HG03442 (cell line): ENCODE results near the gene PPP5C.
"Not testable (repeated sequence)": the region's sequence is repeated elsewhere in the genome, so short reads cannot be mapped to it uniquely, and the experiment has no call there.

Experiments used
- ATAC-seq: cut with Tn5 transposase; IDR thresholded peaks from one replicate; pipeline ENCODE4 v1.9.1; 2021; ENCODE audit warnings: mild to moderate bottlenecking, moderate library complexity; ENCODE audit not compliant: unreplicated experiment

PPP5C gene

GRCh38 chr19:46384396-46384795, 37.5 kb downstream of the PPP5C start:
- ATAC-seq = no peak

- no peak for ATAC-seq
These were observed 38.7 kb downstream of the PPP5C start for GRCh38 chr19:46385636-46386035.

DNA sequence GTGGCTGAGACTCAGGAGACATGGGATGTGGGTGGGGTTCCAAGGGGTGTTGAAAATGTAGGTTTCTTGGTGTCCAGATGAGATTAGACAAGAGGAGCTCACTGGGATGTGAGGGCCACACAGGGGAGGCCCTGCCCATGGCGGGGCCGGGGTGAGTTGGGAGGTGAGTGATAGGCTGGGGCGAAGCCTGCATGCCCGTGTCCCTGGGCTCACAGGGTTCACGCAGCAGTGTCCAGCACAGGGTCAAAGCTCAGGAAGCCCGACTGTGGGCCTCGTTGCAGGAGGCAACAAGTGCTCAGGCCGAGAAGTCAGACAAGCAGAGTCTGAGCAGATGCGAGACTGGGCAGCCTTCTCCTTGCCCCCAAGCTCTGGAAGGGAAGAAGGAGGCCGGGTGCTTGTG, 39.3 kb downstream of the PPP5C start:
- no peak for ATAC-seq

GRCh38 chr19:46386996-46387712, 40.3 kb downstream of the PPP5C start:
- no peak for ATAC-seq

GRCh38 chr19:46387713-46388130, 40.8 kb downstream of the PPP5C start:
- ATAC-seq = no peak

DNA sequence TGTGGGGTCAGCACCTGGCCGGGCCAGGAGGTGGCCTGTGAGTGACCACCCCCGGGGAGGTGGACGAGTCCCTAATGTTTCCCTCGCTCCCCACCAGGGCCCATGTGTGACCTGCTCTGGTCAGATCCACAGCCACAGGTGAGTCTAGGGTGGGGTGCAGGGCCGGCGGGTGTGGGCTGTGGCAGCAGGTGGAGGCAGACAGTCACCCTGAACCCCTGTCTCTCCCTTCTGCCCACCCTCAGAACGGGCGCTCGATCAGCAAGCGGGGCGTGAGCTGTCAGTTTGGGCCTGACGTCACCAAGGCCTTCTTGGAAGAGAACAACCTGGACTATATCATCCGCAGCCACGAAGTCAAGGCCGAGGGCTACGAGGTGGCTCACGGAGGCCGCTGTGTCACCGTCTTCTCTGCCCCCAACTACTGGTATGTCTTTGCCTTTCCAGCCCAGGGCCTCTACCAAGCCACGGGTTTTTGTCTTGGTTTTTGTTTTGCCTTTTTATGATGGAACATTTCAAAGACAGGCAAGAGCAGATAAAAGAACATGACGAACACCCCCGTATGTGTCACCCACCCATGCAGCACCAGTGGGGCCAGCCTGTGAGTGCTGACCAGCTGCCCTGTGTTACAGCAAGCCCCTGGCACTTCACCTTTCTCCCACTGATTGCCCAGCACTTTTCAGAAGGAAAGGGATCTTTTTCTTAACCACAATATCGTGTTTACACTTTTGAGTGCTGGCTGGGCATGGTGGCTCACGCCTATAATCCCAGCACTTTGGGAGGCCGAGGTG, 41.6 kb downstream of the PPP5C start:
- ATAC-seq = no peak

GRCh38 chr19:46390121-46390858, 43.4 kb downstream of the PPP5C start:
- no peak for ATAC-seq

DNA sequence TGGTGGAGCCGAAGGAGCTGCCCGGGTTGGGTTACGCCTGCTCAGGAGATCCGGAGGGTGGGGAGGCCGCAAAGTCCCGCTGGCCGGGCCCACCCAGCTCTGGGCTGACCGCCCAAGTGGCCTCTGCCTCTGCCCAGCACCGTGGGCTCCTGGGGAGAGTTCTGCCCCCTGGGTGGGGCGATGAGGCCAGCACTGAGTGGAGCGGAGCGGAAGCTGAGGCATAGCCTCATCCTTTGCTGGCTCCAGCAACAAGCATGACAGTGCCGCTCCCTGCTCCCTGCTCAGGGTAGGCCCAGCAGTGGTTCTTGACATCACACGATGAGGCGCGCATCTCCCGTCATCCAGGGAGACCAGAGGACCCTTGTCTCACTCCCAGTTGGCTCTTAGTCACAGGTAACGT, 44.0 kb downstream of the PPP5C start:
- ATAC-seq = no peak

- no peak for ATAC-seq
These were observed 44.7 kb downstream of the PPP5C start for GRCh38 chr19:46391296-46392251.

DNA sequence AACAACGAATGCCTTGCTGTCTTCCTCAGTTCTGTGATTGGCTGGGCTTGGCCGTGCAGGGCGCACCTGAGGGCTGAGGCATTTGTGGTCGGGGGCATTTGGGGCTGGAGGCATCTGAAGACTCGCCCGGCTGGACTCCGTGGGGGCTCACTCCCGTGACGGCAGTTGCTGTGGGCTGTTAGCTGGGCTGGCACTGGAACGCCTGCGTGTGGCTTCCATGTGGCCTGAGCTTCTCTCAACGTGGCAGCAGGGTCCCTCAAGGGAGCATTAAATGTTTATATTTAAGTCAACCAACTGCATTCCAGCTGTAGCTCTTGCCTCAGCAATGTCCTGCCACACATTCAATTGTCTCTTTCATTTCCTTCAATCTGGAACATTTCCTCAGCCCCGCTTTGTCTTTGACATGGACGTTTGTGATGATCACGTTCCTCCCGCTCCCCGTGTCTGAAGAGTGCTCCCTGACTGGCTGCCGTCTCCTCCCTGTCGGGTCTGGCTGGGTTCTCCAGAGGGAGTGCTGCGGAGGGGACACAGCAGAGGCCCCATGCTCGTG, 45.4 kb downstream of the PPP5C start:
- ATAC-seq = no peak

- no peak for ATAC-seq
These were observed 46.0 kb downstream of the PPP5C start for GRCh38 chr19:46392837-46393236.

GRCh38 chr19:46393456-46394401, 46.8 kb downstream of the PPP5C start:
- no peak for ATAC-seq

GRCh38 chr19:46394402-46394797, 47.5 kb downstream of the PPP5C start:
- no peak for ATAC-seq

- ATAC-seq = not testable (repeated sequence)
These were observed 51.1 kb downstream of the PPP5C start for GRCh38 chr19:46397801-46398479.

- ATAC-seq = no peak
These were observed 55.8 kb downstream of the PPP5C start for GRCh38 chr19:46402725-46403124.

GRCh38 chr19:46404055-46404752, 57.3 kb downstream of the PPP5C start:
- ATAC-seq = no peak

DNA sequence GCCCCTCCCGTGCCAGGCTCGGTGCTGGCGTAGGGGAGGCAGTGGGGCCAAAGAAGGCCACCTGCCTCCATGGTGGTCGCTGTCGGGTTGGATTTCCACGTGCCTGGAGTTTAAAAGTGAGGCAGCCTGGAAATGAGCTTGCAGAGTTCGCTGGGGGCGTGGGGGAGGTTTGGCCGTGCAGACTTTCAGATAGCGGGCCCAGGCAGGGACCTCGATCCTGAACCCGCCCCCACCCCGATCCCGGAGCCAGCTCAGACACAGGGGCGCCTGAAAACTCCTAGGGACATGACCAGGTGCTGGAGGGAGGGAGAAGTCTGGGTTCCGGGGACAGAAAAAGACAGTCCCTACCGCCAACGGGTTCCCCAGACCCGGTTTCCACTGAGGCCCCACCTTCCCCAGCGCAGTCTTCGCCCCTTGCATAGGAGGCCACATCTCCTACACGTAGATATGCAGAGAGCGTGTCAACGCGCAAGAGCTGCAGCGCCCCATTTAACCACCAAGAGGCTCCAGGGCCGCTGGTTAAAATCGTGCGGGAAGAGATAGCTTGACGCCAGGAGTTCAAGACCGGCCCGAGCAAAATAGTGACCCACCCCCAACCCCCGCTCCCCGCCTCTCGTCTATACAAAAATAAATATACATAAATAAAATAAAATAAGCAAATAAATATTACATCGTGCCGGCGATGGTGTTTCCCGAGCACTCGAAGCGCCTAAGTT, 58.0 kb downstream of the PPP5C start:
- ATAC-seq = no peak
